ENCODE results near the gene REV1.
"Not testable (repeated sequence)": the region's sequence is repeated elsewhere in the genome, so short reads cannot be mapped to it uniquely, and the experiment has no call there.

Gene REV1

DNA sequence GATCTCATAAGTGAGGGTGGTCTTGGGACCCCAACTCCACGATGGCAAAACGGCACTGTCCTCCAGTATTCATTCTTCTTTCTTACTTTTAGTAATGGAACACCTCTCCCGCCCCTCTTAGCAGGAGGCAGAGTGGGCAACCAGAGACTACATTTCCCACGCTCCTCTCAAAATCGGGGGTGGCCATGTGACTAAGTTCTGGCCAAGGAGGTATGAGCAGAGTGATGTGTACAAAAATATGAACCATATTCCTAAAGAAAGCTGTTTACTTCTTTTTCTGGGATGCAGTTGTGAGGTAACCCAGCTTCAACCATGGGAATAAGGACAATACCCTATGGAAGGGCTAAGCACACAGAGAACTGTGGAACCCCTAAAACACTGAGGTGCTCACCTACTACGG, 12.8 kb downstream of the REV1 start:
- H3K27ac ChIP-seq (replicated peaks), result no peak overlapping the region
- TF ChIP-seq POLR2AphosphoS5 (IDR thresholded peaks at IDR 0.05; ENCODE audit: low read depth) (no peak), SPI1 (IDR thresholded peaks at IDR 0.05; ENCODE audit: borderline replicate concordance, low read depth) (no peak), GABPA (IDR thresholded peaks at IDR 0.05; ENCODE audit: low read depth) (no peak)
- TF ChIP-seq, protein P1, sequence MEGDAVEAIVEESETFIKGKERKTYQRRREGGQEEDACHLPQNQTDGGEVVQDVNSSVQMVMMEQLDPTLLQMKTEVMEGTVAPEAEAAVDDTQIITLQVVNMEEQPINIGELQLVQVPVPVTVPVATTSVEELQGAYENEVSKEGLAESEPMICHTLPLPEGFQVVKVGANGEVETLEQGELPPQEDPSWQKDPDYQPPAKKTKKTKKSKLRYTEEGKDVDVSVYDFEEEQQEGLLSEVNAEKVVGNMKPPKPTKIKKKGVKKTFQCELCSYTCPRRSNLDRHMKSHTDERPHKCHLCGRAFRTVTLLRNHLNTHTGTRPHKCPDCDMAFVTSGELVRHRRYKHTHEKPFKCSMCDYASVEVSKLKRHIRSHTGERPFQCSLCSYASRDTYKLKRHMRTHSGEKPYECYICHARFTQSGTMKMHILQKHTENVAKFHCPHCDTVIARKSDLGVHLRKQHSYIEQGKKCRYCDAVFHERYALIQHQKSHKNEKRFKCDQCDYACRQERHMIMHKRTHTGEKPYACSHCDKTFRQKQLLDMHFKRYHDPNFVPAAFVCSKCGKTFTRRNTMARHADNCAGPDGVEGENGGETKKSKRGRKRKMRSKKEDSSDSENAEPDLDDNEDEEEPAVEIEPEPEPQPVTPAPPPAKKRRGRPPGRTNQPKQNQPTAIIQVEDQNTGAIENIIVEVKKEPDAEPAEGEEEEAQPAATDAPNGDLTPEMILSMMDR (IDR thresholded peaks at IDR 0.05; ENCODE audit: insufficient read depth, low read length), result no peak
- TF ChIP-seq, protein P2, sequence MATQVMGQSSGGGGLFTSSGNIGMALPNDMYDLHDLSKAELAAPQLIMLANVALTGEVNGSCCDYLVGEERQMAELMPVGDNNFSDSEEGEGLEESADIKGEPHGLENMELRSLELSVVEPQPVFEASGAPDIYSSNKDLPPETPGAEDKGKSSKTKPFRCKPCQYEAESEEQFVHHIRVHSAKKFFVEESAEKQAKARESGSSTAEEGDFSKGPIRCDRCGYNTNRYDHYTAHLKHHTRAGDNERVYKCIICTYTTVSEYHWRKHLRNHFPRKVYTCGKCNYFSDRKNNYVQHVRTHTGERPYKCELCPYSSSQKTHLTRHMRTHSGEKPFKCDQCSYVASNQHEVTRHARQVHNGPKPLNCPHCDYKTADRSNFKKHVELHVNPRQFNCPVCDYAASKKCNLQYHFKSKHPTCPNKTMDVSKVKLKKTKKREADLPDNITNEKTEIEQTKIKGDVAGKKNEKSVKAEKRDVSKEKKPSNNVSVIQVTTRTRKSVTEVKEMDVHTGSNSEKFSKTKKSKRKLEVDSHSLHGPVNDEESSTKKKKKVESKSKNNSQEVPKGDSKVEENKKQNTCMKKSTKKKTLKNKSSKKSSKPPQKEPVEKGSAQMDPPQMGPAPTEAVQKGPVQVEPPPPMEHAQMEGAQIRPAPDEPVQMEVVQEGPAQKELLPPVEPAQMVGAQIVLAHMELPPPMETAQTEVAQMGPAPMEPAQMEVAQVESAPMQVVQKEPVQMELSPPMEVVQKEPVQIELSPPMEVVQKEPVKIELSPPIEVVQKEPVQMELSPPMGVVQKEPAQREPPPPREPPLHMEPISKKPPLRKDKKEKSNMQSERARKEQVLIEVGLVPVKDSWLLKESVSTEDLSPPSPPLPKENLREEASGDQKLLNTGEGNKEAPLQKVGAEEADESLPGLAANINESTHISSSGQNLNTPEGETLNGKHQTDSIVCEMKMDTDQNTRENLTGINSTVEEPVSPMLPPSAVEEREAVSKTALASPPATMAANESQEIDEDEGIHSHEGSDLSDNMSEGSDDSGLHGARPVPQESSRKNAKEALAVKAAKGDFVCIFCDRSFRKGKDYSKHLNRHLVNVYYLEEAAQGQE (IDR thresholded peaks at IDR 0.05; ENCODE audit: insufficient replicate concordance, low read depth), result no peak
- no peak overlapping the region for H3K4me3 ChIP-seq (replicated peaks; ENCODE audit: insufficient read depth, low read length)
- H3K27me3 ChIP-seq (ENCODE audit: insufficient read depth, poor library complexity, severe bottlenecking), result no peaks in the 10 kb centered on the region
- DNase-seq (ENCODE audit: low read depth in 1 of 2, low spot score in 1 of 2), result no peak

DNA sequence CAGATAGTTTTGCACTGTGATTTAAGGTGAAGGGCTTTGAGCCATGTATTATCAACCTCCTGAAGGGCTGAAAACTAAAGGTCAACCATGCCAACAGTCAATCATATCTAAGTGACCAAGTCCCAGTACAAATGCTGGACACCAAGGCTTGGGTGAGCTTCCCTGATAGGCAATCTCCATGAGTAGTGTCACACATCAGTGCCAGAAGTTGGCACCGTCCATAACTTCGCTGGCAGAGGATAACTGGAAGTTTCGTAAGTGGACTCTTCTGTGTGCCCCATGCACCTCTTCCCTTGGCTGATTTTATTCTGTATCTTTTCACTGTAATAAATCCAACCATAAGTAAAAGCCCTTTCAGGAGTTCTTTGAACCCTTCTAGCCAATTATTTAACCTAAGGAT, 13.2 kb downstream of the REV1 start:
- H3K4me3 ChIP-seq (replicated peaks; ENCODE audit: insufficient read depth, low read length), result no peak overlapping the region
- no peaks in the 10 kb centered on the region for H3K27me3 ChIP-seq (ENCODE audit: insufficient read depth, poor library complexity, severe bottlenecking)
- TF ChIP-seq, protein P1 (IDR thresholded peaks at IDR 0.05; ENCODE audit: insufficient read depth, low read length), result no peak
- no peak for DNase-seq (ENCODE audit: low read depth in 1 of 2, low spot score in 1 of 2)
- no peak overlapping the region for H3K27ac ChIP-seq (replicated peaks)

DNA sequence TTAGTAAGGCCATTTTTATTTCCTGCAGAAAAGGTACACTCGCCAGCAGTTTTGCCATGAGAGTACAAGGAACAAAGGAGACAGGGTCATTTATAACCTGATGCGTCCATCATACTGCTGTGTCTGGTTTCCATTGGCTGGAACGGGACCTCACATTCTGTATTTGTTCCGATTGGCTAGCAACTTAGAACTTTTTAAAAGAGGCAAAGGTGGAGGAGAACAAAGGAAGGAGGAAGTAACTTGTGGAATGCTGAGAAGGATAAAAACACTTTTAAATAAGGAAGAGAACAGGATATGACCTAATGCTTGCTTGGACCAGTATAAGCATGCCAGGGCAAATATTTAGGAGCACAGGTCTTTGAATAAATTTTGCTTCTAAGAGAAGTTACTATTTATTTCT, 14.7 kb downstream of the REV1 start:
- not testable (repeated sequence) for H3K27ac ChIP-seq (replicated peaks); DNase-seq (ENCODE audit: low read depth in 1 of 2, low spot score in 1 of 2); H3K4me3 ChIP-seq (replicated peaks; ENCODE audit: insufficient read depth, low read length); H3K27me3 ChIP-seq (ENCODE audit: insufficient read depth, poor library complexity, severe bottlenecking)

DNA sequence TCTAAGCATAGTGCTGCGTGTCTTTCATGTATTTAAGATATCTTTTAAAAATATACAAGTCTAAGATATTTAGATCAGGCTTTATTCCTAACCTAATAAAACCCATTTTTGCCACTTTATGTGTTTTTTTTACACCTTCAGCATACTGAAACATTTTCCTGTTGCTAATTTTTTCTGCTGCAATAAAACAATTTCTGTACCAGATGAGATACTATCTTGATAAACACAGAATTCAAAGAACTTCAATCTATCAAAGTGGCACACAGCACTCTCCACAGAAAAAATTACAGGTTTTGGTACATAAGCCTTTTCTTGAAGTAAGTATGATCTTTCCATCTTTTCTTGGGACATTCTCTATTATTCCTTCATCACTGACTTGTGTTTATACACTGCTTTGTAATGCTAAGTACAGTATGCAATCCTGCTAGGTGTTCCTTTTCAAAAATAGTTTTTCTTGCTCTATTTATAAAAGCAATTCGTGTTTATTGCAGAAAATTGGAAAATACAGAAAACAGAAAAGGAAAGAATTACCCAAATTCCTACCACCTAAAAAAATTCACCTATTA, 16.2 kb downstream of the REV1 start:
- Histone ChIP-seq H3K4me3 (replicated peaks; ENCODE audit: insufficient read depth, low read length) (no peak overlapping the region), H3K27me3 (ENCODE audit: insufficient read depth, poor library complexity, severe bottlenecking) (no peaks in the 10 kb centered on the region), H3K27ac (replicated peaks) (no peak overlapping the region)
- TF ChIP-seq SPI1 (IDR thresholded peaks at IDR 0.05; ENCODE audit: borderline replicate concordance, low read depth) (no peak), GABPA (IDR thresholded peaks at IDR 0.05; ENCODE audit: low read depth) (no peak), POLR2AphosphoS5 (IDR thresholded peaks at IDR 0.05; ENCODE audit: low read depth) (no peak)
- TF ChIP-seq, protein P2 (IDR thresholded peaks at IDR 0.05; ENCODE audit: insufficient replicate concordance, low read depth), result no peak
- TF ChIP-seq, protein P1 (IDR thresholded peaks at IDR 0.05; ENCODE audit: insufficient read depth, low read length), result no peak
- DNase-seq (ENCODE audit: low read depth in 1 of 2, low spot score in 1 of 2), result no peak

Data from HL-60 (cell line).